ENCODE results near the gene DHRS7C.

The DHRS7C gene

DNA sequence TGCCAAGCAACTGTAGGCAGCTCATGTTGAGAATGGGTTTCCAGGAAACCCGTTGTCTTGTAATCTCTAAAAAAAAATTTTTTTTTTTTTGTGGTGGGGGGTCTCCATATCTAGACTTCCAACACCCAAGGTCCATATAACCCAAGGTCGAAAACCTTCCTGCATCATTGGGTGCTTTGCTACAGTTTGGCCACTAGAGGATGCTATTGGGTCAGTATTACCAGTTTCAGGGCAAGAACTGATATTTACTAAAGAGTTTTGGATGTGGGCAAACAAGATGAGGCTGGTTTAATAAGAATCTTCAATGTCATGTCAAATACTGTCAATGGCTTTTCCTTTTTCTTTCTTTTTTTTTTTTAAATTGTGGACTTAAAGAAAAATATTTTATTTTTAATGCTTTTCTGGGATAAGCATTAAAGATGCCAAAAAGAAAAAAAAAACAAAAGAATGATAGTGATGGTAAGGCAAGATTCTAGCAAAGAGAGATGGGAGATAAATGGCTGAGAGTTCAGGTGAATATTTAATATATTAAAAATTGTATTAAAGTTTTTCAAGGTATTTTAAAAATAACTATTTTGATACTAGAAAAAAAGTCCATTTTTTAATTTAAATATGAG, 62.2 kb downstream of the DHRS7C start:
- Histone ChIP-seq H3K9me3 (ENCODE audit: control insufficient read depth, low read length) (no peaks in the 10 kb centered on the region), H3K4me3 (ENCODE audit: insufficient read depth, low read depth, low read length) (no peak overlapping the region), H3K36me3 (ENCODE audit: control insufficient read depth, insufficient read depth, low read length) (no peaks in the 10 kb centered on the region), H3K27me3 (ENCODE audit: control insufficient read depth, insufficient read depth, low read length, poor library complexity, severe bottlenecking) (no peaks in the 10 kb centered on the region), H3K27ac (ENCODE audit: insufficient read depth, low read depth, low read length, poor library complexity, severe bottlenecking) (no peak overlapping the region), H3K4me1 (ENCODE audit: control insufficient read depth, insufficient read depth, low read length) (peaks cover 9% of the 10 kb centered on the region)
- 32 to 55% methylated on average over 1 to 2 of the region's 2 CpGs for WGBS, 2 experiments

DNA sequence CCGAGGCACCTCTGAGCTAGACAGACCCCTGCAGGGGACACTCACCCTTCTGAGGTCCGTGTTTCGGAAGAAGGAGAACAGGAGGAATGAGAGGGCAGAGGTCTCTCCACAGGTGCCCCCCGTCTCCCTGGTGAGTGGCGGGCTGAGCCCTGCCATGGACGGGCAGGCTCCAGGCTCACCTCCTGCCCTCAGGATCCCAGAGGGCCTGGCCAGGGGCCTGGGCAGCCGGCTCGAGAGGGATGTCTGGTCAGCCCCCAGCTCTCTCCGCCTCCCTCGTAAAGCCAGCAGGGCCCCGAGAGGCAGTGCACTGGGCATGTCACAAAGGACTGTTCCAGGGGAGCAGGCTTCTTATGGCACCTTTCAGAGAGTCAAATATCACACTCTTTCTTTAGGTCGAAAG, 62.8 kb downstream of the DHRS7C start:
- Histone ChIP-seq H3K4me3 (ENCODE audit: insufficient read depth, low read depth, low read length) (no peak overlapping the region), H3K27ac (ENCODE audit: insufficient read depth, low read depth, low read length, poor library complexity, severe bottlenecking) (no peak overlapping the region), H3K36me3 (ENCODE audit: control insufficient read depth, insufficient read depth, low read length) (no peaks in the 10 kb centered on the region), H3K27me3 (ENCODE audit: control insufficient read depth, insufficient read depth, low read length, poor library complexity, severe bottlenecking) (no peaks in the 10 kb centered on the region), H3K4me1 (ENCODE audit: control insufficient read depth, insufficient read depth, low read length) (peaks cover 9% of the 10 kb centered on the region), H3K9me3 (ENCODE audit: control insufficient read depth, low read length) (no peaks in the 10 kb centered on the region)
- 85 to 86% methylated on average over 12 of the region's 12 CpGs for WGBS, 2 experiments

DNA sequence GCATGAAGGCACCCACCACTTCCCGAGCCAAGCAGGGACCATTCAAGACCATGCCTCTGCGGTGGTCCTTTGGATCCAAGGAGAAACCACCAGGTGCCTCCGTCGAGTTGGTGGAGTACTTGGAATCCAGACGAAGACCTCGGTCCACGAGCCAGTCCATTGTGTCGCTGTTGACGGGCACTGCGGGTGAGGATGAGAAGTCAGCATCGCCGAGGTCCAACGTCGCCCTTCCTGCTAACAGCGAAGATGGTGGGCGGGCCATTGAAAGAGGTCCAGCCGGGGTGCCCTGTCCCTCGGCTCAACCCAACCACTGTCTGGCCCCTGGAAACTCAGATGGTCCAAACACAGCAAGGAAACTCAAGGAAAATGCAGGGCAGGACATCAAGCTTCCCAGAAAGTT, 63.4 kb downstream of the DHRS7C start:
- H3K4me1 ChIP-seq (ENCODE audit: control insufficient read depth, insufficient read depth, low read length) = peaks cover 9% of the 10 kb centered on the region
- H3K9me3 ChIP-seq (ENCODE audit: control insufficient read depth, low read length) = no peaks in the 10 kb centered on the region
- H3K27ac ChIP-seq (ENCODE audit: insufficient read depth, low read depth, low read length, poor library complexity, severe bottlenecking) = no peak overlapping the region
- no peak overlapping the region for H3K4me3 ChIP-seq (ENCODE audit: insufficient read depth, low read depth, low read length)
- no peaks in the 10 kb centered on the region for H3K36me3 ChIP-seq (ENCODE audit: control insufficient read depth, insufficient read depth, low read length)
- WGBS, 2 experiments = 95 to 97% methylated on average over 18 of the region's 18 CpGs
- no peaks in the 10 kb centered on the region for H3K27me3 ChIP-seq (ENCODE audit: control insufficient read depth, insufficient read depth, low read length, poor library complexity, severe bottlenecking)

DNA sequence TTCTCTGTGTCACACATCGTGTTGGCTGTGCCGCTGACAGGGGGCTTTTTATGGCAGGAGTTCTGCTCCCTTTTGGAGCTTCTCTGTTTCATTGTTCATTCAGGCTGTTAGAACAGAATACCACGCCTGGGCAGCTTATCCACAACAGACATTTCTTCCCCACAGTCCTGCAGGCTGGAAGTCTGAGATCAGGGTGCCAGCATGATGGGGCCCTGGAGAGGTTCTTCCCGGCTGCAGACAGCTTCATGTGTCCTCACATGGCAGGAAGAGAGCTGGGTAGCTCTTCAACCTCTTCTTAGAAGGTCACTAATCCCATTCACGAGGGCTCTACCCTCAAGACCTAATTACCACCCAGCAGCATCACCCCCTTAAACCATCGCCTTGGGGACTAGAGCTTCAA, 65.1 kb downstream of the DHRS7C start:
- Histone ChIP-seq H3K4me3 (ENCODE audit: insufficient read depth, low read depth, low read length) (no peak overlapping the region), H3K27ac (ENCODE audit: insufficient read depth, low read depth, low read length, poor library complexity, severe bottlenecking) (no peak overlapping the region), H3K9me3 (ENCODE audit: control insufficient read depth, low read length) (no peaks in the 10 kb centered on the region), H3K36me3 (ENCODE audit: control insufficient read depth, insufficient read depth, low read length) (no peaks in the 10 kb centered on the region), H3K27me3 (ENCODE audit: control insufficient read depth, insufficient read depth, low read length, poor library complexity, severe bottlenecking) (no peaks in the 10 kb centered on the region), H3K4me1 (ENCODE audit: control insufficient read depth, insufficient read depth, low read length) (peaks cover 9% of the 10 kb centered on the region)
- 81 to 82% methylated on average over 6 of the region's 6 CpGs for WGBS, 2 experiments

DNA sequence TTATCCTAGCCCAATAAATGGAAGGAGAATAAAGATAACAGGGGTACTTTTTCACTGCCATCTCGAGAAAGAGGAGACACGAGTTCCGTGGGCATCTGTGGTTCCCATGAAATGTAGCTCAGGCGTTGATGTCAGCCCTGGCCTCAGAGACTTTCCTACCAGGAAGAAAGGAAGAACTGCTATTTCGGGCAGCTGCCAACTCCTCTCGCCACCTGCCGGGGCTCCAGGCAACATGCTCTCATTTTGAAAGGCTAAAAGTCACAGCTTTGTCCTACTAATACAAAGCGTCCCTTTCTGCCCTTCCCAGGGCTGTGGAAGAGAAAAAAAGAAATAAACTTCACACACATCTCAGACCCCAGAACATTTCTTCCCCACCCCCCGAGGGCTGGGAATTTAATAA, 65.8 kb downstream of the DHRS7C start:
- peak overlapping the region; percentile 6 for H3K27ac ChIP-seq (ENCODE audit: insufficient read depth, low read depth, low read length, poor library complexity, severe bottlenecking)
- WGBS, 2 experiments = 50 to 52% methylated on average over 8 of the region's 9 CpGs
- H3K9me3 ChIP-seq (ENCODE audit: control insufficient read depth, low read length) = no peaks in the 10 kb centered on the region
- H3K4me1 ChIP-seq (ENCODE audit: control insufficient read depth, insufficient read depth, low read length) = peaks cover 9% of the 10 kb centered on the region
- H3K36me3 ChIP-seq (ENCODE audit: control insufficient read depth, insufficient read depth, low read length) = no peaks in the 10 kb centered on the region
- H3K27me3 ChIP-seq (ENCODE audit: control insufficient read depth, insufficient read depth, low read length, poor library complexity, severe bottlenecking) = no peaks in the 10 kb centered on the region
- H3K4me3 ChIP-seq (ENCODE audit: insufficient read depth, low read depth, low read length) = no peak overlapping the region
